GM19351 (cell line): ENCODE measurements around the gene PHF5A.
A peak's percentile ranks its signal among the peaks of the same experiment; 100 is the strongest.
"Not testable (repeated sequence)": the region's sequence is repeated elsewhere in the genome, so short reads cannot be mapped to it uniquely, and the experiment has no call there.

Experiments
- ATAC-seq: cut with Tn5 transposase; IDR thresholded peaks from one replicate; pipeline ENCODE4 v1.9.1; 2021; ENCODE audit warnings: mild to moderate bottlenecking, moderate library complexity; ENCODE audit not compliant: unreplicated experiment

The PHF5A gene

GRCh38 chr22:41448189-41448808 is 20.2 kb downstream of the PHF5A start:
- ATAC-seq: peak; percentile 49

DNA sequence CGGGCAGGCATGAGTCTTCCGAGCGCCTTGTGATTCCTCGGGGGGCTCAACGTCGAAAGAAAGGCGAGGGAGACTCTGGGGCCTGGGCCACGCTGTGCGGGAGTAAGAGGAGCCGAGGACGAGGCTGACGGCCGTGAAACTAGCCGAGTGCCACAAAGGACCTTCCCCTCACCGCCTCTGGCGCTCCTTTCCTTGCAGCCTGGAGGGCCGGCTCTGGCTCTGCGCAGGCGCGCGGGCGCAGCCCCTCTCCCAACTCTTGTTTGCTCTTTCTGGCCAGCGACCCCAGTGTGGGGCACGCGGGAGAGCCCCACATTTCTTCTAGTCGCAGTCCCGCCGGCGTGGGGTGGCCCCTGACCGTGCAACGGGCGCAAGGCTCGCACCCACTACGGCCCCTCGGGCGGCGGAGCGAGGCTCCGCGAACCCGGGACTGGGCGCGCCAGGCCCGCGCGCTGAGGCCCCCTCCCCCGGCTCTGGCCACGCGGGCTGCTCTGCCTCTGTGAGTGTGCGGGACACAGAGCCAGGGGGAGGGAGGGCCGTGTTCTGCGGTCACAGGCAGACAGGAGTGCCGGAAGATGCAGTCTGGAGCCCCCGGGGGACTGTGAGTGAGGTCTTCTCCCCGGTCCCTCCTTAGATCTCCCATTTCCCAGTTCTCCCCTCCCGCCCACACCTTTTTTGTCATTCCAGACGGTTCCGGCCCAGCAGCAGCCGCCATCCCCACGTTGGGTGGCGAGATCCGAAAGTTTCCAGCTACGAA is 20.9 kb downstream of the PHF5A start:
- no peak for ATAC-seq

DNA sequence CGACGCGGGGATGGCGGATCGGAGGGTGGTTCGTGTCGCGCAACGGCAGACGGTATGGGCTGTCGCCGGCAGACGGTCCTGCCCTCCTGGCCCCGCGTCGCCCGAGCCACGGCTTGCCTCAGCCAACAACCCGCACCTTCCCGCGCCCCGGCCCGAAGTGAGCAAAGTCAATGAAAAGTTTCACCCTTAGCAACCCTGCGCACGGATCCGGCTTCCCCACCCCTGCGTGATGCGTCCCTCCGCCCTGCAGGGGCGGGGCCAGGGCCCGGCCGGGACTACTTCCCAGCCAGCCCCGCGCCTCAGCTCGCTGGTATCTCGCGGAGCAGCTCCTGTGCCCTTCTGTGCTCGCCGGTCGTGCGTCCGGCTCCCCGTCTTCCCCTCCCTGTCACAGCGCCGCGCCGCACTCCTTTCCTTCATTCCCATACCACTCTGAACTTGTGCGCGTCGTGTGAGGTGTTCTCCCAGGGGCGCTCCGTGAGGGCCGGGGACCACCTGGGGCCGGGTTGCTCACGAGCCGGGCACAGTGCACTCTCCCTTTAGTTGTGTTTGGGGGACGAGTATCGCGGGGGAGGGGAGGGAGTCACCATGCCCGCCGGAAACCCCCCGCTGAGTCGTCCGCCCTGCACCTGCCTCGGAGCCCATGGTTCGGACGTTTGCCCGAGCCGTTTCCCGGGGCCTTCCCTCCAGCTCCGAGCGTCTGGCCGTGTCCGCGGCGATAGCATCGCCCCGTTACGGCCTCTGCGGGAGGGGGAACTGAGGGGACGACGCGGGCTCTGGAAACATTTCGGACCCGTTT is 21.7 kb downstream of the PHF5A start, which contains the start of gene TOB2:
Gene TOB2 (minus strand): TSS at position 163 of the 796 bp plus-strand sequence. CDS start 9,456 bp downstream, outside the sequence.
- peak; percentile 34 for ATAC-seq

- no peak for ATAC-seq
Observed at GRCh38 chr22:41446057-41446501, 22.4 kb downstream of the PHF5A start.

DNA sequence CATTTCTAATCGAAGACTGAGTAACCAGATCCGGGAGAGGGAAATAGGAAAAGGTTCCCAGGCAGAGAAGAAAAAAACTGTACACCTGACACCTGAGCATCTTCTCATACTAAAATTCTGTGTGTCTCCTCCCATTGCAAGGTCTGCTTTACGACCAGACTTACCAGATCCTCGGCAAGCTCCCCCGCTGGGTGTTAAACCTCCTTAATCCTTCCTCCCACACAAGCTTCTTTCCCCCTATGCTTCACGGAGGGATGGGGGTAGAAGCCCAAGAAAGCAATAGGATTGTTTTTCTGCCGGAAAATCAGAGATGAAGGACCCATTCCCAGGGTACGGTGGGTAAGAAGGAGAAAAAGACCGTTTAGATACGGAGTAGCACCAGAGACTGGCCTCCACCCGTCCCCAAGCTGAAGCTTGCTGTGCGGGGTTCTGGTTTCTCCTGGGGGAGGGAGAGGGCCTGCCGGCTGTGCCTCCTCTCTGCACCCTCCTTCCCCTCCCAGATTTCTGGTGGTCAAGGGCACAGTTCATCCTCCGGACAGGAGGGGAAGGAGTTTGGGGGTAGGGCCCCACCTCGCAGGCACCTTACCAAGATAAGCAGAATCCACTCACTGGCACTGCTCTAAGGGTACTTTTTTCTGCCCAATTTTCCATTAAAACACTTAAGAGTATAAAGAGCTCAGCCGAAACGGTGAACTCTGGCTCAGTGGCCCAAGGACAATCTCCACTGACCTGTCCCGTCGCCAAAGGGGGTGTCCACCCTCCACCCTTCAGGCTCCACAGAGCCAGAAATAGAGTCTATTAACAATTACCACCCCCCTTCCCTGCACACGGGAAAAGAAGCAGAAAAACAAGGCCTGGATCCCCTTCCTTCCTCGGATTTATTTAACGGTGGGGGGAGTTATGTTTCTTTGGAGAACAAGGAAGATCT is 23.1 kb downstream of the PHF5A start:
- no peak for ATAC-seq

DNA sequence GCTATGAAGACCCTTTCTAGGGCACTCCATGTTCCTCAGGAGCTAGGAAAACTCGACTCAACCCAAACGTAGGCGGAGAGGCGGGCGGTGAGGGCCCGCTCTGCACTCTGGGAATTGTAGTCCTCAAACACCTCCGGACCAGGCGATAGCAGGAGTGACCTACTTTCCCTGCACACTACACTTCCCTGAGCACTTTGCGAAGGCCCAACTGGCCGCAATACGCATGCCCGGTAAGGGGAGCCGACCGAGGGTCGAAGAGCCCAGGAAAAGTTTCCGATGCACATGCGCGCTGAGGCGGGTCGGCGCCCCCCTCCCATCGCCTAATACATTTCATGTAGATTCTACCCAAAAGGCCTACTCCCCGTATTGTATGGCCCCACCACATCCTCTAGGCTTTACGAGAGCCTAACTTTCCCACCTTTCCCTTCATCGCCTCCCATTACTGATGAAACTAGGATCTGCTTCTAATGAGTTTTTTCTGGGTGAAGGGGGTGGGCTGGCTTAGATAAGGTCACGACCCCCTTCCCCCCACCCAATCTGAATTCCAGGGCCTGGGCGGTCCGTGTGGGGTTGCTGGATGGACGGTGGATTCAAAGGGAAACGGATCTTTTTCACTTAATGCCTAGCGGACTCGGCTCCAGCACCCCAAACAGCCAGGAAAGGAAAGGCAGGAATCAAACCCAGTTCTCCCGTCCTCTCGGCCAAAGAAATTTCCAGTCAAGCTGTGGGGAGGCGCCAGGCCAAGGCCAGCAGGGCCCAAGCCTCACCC is 23.9 kb downstream of the PHF5A start:
- peak; percentile 56 for ATAC-seq

DNA sequence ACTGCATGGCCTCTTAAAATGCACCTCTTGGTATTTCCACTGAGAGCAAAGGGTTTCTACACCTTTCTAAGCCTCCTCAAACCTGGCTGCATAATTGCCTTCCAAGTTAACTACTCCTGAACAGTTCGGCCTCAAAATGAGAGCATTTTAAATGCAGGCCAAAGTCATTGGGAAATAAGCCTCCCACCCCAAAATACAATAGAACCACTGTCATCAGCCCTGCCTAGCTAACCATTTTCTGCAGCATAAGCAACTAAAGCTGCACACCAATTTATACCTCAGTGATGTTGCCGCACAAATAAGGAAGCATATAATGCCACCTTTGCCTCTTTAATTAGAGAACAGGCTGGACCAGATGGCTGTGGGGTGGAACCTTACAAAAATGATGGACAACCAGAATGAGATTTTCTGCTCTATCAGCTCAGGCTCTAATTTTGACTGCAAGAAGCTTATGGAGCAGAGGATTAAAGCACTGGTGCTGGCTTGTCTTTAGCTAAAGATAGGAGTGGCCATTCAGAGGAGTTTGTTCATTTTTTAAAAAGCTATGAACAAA is 26.2 kb downstream of the PHF5A start:
- no peak for ATAC-seq

GRCh38 chr22:41440511-41440910 is 28.0 kb downstream of the PHF5A start:
- ATAC-seq: not testable (repeated sequence)

GRCh38 chr22:41437198-41437597 is 31.3 kb downstream of the PHF5A start:
- ATAC-seq: no peak

- no peak for ATAC-seq
Observed at GRCh38 chr22:41436322-41437113, 32.0 kb downstream of the PHF5A start.

DNA sequence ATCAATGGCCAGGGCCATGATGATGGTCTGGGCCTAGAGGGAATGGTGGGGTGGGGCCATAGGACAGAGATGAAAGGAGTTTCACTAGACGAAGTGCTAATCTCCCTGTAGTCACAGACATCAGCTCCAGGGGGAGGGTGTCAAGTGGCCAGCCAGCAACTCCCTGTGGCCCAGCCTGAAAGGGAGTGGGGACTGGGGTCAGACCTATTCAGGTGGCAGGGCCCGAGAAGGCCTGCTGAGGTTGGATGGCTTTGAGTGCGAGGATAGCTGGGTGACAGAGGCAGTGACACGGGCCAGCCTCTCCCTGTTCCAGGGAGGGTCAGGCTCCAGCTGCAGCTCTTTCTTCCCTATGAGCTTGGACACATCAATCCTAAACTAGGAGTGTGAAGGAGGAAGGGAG is 32.9 kb downstream of the PHF5A start:
- ATAC-seq: no peak

DNA sequence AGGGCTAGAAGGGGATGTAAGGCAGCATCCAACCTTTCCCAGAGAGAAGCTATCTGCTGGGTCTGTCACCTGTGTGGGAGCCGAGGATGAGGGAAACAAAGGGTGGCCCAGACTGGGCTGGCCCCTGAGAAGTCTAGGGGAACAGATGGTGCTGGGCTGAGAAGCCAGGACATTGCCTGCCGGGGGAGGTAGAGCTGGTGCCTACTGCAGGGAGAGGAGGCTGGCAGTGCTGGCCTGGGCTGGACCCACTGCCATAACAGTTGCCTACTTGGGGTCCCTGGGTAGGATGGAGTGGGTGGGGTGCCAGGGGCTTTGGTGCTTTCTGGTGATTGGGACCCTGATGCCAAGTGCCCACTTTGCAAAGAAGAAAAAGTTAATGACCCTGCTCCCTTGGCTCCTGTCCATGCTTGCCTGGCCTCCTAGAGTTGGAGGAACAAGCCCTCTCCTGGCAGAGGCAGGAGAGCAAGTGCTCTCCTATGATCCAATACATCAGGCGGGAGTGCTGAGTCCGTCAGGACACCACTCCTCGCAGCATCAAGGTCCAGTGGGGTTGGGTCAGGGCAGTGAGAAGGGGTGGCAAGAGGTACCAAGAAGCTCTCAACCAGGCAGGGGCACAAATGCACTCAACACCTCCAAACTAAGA is 34.0 kb downstream of the PHF5A start:
- not testable (repeated sequence) for ATAC-seq

DNA sequence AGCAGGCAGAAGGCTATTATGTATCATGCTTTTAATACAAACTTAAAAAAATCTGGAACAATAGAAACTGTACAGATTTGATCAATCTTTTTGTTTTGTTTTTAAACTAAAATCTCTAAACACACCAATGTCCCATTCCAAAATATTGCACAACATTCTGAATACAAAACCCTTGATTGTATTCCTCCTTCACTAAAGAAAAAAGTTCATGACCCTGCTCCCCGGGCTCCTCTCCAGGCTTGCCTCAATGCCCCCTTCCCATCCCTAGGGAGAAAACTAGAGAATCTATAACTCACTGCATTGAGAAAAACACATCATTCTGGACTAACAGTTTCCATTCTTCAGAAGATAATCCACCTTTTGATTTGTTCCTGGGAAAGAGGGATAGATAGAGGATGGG is 35.0 kb downstream of the PHF5A start:
- not testable (repeated sequence) for ATAC-seq

DNA sequence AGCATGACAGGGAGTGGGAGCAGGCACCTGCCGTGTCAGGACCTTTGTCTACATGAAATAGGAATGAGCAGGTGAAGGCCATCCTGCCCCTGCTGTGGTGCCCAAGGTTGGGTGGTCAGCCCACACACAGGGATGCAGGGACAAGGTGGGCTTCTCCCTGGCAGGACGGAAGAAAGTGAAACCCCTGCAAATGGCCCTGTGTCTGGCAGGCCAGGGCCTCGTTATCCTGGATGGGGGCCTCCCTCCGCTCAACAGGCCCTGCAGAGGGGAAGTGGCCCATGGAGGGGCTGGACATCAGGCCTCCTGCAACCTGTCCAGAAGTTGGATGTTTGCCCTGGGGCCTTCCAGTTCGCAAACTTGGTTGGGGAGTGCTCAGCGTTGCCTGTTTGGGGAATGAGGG is 36.8 kb downstream of the PHF5A start:
- ATAC-seq: no peak

GRCh38 chr22:41429951-41430332 is 38.5 kb downstream of the PHF5A start:
- no peak for ATAC-seq

GRCh38 chr22:41429232-41429950 is 39.1 kb downstream of the PHF5A start:
- ATAC-seq: no peak

DNA sequence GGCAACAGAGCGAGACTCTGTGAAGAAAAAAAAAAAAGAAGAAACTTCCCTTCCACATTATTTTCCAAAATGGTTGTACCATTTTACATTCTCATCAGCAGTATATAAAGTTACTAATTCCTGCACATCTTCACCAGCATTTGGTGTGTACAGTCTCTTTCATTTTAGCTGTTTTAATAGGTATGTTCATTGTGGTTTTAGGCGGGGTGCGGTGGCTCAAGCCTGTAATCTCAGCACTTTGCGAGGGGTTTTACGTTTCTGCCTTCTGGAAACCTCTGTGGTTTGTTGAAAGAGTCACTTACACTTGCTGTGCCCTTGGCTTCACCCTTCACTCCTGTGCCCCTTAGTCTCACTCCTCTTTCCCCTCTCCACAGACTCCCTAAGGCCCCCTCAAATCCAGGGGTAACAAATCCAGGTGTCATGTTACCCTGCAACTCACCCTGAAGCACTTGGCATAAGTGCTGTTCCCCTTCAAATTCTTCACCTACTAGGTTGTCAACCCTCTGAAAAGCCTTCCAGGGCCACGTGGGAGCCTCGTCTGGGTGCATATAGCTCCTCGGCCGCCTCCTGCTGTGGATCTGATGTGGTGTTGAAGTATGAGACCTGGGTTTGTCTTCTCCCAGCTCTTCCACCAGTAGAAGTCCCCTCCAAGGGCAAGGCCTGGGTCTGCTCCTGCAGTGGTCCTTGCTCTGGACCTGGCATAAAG is 42.7 kb downstream of the PHF5A start:
- no peak for ATAC-seq
